GM19324 (cell line): ENCODE measurements around the gene FASTKD3.

Experiments used
- ATAC-seq: cut with Tn5 transposase; IDR thresholded peaks from one replicate; pipeline ENCODE4 v1.9.1; 2021; ENCODE audit warnings: mild to moderate bottlenecking, moderate library complexity; ENCODE audit not compliant: unreplicated experiment, low FRiP score

FASTKD3 gene

DNA sequence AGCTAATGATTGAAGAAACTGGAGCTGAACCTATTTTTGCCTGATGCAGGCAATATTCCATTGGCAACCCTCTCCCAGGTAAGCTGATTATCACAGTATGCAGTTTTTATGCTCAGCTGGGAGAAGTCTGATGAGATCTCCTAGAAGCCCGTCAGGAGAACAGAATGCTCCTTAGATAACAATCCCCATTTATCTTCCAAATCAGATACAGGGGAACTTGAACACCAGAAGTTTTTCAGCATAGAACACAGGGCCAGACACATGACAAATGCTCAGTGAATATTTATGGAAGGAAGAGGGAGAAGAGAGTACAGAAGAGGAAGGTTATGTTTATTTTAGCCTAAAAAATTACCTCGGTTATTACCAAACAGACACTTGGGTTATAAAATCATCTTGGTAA lies 55.8 kb downstream of the FASTKD3 start:
- no peak for ATAC-seq

DNA sequence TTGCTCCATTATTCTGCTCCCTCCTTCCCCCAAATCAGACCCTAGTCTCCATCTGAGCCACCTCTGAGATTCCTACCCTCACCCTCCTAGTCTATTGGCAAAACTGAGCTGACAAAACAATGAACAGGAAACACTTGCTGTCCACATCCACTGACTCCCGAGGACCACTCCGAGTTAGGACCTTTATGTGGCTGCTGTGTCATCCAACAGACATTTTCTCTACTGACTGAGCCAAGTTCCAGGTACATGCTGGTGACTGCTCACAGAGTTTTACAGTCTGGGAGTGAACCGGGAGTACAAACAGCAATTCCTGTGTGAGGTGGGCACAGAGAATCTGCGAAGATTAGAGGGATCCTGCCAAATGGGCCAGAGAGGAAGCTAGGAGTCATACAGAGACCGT lies 57.1 kb downstream of the FASTKD3 start:
- no peak for ATAC-seq
